ENCODE measurements around the gene LYZL1.
"Not testable (repeated sequence)": the region's sequence is repeated elsewhere in the genome, so short reads cannot be mapped to it uniquely, and the experiment has no call there.

Gene LYZL1

GRCh38 chr10:29332061-29332760, 43.3 kb downstream of the LYZL1 start:
- DNase-seq = no peak

DNA sequence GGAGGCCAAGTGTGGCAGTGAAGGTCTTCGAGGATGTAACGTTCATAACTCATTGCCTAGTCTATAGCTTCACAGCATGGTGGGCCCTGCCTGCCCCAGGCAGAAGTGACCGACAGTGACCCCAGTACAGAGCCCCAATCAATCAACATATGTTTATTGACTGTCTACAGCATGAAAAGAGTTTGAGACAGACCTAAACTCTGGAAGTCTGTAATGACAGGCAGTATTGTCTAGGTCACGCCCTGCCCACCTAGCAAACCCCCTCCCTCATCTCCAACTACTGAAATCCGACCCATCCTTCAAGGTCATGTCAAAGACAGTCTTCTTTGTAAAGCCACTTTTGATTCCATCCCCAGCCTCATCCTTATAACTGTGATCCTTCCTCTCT, 43.9 kb downstream of the LYZL1 start:
- DNase-seq = no peak

DNA sequence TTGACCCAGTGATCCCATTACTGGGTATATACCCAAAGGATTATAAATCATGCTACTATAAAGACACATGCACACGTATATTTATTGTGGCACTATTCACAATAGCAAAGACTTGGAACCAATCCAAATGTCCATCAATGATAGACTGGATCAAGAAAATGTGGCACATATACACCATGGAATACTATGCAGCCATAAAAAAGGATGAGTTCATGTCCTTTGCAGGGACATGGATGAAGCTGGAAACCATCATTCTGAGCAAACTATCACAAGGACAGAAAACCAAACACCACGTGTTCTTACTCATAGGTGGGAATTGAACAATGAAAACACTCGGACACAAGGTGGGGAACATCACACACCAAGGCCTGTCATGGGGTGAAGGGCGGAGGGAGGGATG, 48.7 kb downstream of the LYZL1 start:
- not testable (repeated sequence) for DNase-seq

GRCh38 chr10:29343607-29344038, 54.8 kb downstream of the LYZL1 start:
- DNase-seq = no peak

DNA sequence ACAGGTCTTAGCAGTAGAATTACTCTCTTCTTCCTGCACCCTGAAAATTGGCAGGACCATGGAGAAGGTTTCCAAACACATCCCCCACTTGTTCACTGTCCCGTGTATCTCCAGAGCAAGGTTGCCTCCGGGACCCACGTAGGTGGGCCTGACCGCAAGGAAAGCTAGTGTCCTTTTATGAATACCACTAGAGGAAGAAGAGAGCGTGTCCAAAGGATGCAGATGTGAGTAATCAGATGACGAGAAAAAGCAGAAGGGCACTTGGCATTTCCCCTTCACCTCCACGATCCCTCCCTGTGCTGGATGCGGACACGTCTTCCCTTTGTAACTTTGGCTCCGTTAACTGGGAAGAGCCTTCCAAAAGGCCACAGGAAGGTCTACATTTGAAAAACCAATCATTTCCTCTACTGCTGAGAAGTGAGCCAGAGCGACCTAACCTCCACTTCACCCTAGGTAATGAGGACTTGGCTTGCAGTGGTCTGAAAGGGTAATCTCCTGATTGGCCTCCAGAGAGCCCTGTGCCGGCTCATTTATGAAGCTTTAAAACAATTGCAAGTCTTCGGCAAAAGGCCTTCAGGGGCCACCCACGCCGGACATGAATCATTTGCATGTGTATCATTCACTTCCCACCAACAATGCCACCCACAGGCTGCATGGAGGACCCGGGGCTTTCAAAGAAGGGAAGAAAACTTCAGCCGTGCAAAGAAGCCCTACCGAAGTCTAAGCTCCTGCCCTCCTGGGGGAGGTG, 55.4 kb downstream of the LYZL1 start:
- no peak for DNase-seq

DNA sequence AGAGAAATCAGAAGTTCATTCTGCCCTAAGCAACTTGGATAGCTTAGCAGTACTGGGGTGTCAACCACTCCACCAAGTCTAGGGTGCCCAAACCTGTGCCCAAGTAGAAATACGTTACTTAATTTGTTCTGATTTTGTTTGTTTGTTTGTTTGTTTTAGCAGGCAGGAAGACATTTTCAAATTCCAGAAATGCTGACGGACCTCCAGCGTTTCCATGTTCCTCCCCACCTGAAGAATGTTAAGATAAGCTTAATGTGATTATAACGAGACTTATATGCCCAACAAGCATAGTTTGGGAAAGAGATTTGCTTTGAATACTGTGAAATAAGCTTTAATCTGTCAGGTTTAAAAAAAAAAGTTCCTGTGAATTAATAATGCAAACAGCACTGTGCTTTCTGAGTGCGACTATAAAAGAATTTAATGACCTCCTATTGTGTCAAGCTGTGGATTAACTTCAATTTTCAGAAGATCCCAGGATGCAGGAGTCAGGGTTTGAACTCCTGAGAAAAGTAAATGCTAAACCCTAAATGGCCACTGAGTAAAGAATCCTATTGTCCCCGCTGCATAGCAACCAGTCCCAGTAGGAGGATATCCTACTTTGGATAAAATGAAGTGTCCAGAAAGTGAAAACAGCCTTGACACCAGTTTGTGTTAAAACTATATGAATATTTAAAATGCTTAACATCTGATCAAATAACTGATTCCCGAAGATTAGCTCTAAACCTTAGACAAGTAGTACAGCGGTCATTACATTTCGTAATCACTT, 56.5 kb downstream of the LYZL1 start:
- DNase-seq = no peak

GRCh38 chr10:29345910-29346209, 57.0 kb downstream of the LYZL1 start:
- DNase-seq = no peak

DNA sequence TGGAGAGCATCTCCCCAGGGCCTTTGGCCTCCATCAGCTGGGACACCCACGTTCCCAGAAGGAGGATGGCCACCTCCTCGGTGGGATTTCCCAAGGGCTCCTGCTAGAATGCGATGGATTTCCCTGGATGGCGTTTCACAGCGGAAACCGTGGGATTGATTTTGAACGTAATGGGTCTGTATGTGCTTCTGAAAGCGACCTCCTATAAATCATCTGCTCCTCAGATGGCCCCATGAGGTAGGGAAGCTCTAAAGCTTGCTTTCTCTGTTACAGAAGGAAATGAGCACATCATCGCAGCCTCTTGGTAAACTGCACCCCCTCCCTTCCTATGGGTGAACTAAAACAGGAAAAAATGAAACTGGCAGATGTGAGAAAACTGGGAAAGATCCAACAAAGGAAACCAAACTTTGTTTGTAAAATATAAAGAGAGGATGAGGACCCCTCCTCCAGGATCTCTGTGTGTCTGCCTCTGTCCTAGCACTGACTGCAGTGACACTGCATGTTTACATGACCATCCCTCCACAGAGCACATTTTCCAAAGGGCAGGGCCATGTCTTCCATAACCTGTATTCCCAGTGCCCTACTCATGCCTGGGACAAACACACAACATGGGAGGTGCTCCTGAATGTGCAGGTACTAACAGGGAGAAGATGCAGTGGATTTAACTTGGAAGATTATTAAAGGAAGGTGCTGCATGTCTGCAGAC, 57.6 kb downstream of the LYZL1 start:
- no peak for DNase-seq

DNA sequence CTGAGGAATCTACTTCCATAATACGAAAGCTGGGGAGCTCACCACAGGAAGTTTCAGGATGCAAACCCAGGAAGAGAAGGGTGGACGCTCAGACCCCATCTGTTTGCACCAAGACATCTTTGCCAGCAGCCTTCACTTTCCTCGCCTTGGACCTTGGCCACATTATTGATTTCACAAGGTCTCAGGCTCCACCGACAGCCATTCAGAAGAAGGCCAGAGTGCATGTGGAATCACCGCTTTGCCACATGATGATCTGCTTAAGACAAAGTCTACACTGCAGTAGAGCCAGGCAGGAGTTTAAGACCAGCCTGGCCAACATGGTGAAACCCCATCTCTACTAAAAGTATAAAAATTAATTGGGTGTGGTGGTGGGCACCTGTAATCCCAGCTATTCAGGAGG, 60.0 kb downstream of the LYZL1 start:
- no peak for DNase-seq

DNA sequence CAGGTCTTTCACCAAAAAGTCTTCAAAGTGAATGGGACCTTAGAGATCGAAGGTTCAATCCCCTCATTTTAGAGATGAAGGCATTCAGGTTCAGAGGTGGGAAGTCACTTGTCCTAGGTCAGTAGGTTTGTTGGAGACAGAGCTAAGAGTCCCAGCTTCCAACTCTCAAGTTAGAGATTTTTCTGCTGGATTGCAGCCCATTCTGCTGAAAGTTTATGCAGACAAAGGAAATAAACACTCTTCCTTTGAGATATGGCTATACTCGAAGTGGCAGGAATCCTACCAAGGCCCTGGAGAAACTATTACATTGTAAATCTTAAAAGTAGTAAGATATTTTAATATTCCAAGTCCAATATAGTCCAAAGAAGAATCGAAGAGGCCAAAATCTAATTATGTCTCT, 64.4 kb downstream of the LYZL1 start:
- no peak for DNase-seq

DNA sequence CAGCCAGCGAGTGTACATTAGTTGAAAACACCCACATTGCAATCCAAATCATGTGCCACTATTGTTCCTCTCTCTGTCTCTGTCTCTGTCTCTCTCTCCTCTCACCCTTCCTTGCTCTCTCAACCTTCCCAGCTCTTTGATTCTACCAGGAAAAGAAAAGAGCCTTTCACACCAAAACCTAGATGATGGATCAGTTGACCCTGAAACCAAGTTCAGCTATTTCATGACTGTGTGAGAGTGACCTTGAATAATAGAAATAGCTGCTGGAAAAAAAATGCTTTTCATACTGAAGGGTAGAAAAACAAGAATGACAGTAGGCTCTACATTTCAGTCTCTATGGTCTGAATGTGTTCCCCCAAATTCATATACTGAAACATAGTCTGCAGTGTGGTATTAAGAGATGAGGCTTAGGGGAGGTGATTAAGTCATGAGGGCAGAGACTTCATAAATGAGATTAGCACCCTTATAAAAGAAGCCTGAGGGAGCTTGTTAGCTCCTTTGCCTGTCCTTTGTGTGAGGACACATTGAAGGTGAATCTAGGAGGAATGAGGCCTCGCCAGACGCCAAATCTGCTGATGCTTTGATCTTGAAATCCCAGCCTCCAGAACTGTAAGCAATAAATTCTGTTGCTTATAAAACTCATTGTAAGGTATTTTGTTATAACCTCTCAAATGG, 65.2 kb downstream of the LYZL1 start:
- no peak for DNase-seq

DNA sequence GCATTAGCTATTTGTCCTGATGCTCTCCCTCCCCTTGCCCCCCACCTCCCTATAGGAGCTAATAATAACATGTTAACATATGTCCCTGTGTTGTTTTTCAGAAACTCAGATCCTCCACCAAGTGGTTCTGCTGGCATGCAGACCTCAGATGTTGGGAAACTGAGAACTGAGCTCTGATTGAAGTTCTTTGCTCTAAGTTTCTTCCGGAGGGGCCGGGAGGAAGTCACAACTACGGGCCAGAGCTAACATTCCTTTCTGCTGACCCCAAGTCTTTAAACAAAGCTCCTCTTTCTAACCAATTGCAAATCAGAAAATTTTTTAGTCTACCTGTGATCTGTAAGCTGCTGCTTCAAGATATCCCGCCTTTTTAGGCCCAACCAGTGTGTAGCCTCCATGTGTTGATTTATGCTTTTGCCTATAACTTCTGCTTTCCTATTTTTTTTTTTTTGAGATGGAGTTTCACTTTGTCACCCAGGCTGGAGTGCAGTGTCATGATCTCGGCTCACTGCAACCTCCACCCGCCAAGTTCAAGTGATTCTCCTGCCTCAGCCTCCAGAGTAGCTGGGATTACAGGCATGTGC, 66.6 kb downstream of the LYZL1 start:
- no peak for DNase-seq

GRCh38 chr10:29356931-29357330, 68.1 kb downstream of the LYZL1 start:
- DNase-seq = no peak

DNA sequence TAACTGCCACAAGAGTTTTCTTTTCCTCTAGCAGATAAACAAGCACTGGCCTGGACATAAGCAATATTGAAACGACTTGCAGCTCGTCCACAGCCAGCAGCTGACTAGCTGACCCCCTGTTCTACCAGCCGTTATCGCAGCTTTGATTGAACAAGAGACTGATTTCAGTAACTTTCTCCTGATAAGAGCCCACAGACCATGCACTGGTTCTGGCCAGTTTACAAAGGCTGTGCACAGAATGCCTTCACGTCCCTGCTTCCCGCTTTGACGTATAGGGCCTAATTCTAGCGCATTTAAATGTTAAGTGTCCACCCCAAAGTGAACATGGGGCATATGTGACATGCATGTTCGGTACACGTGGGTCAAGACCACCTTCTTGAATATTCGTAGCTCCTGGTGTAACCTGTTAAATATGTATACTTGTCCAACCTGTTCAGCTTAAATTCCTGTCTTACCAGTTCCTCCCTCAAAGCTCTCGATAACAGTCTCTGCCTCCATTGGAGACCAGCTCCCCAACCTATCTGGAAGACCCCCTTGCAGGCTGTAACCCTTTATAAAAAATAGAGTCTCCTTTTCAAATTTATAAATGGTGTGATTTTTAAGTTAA, 69.2 kb downstream of the LYZL1 start:
- no peak for DNase-seq

- DNase-seq = not testable (repeated sequence)
Observed at GRCh38 chr10:29360215-29360853, 71.5 kb downstream of the LYZL1 start.

All from C1 segment of cervical spinal cord (tissue), 14 donors.